Neuronal stem cell (in vitro differentiated cells): Measurements from ENCODE around the gene GOT1.

Source experiments
- DNase-seq: peaks from one replicate; pipeline ENCODE4 v3.0.0-alpha.2; 2013; ENCODE audit warnings: low spot score
- H2AFZ ChIP-seq: one replicate; pipeline ENCODE4 v1.6.1; 2013; ENCODE audit warnings: mild to moderate bottlenecking, low read length, inconsistent platforms
- H2AK5ac ChIP-seq: 2 replicates; pipeline ENCODE4 v1.6.1; 2013; ENCODE audit warnings: low read depth, mild to moderate bottlenecking, inconsistent platforms, low read length, moderate library complexity, mixed read lengths
- H2BK120ac ChIP-seq: 2 replicates; pipeline ENCODE4 v1.6.1; 2013; ENCODE audit warnings: low read depth, mild to moderate bottlenecking, inconsistent platforms, low read length, moderate library complexity, mixed read lengths
- H2BK12ac ChIP-seq: one replicate; pipeline ENCODE4 v1.6.1; 2013; ENCODE audit warnings: low read length, inconsistent platforms
- H2BK15ac ChIP-seq: 2 replicates; pipeline ENCODE4 v1.6.1; 2013; ENCODE audit warnings: mild to moderate bottlenecking, low read length, inconsistent platforms, mixed read lengths
- H2BK5ac ChIP-seq: one replicate; pipeline ENCODE4 v1.6.1; 2013; ENCODE audit warnings: inconsistent platforms, mild to moderate bottlenecking, low read length, moderate library complexity
- H3K14ac ChIP-seq: one replicate; pipeline ENCODE4 v1.6.1; 2013; ENCODE audit warnings: low read length, inconsistent platforms
- H3K18ac ChIP-seq: 2 replicates; pipeline ENCODE4 v1.6.1; 2013; ENCODE audit warnings: low read length, inconsistent platforms
- H3K23ac ChIP-seq: 2 replicates; pipeline ENCODE4 v1.6.1; 2013; ENCODE audit warnings: low read depth, mild to moderate bottlenecking, mixed read lengths, low read length, inconsistent platforms; ENCODE audit not compliant: poor library complexity
- H3K27ac ChIP-seq: replicated peaks from 3 replicates; pipeline ENCODE4 v1.5.1; 2013; ENCODE audit warnings: low read length, inconsistent platforms
- H3K27me3 ChIP-seq, 3 experiments: 2 replicates each; pipeline ENCODE4 v1.6.1; 2013; ENCODE audit warnings: low read length in 3 of 3, mild to moderate bottlenecking in 2 of 3, inconsistent platforms in 1 of 3, low read depth in 1 of 3, mixed read lengths in 1 of 3, moderate library complexity in 1 of 3; ENCODE audit not compliant: control insufficient read depth in 3 of 3, insufficient read depth in 3 of 3
- H3K36me3 ChIP-seq, 2 donors: replicated peaks in 1 of 2; 2 replicates each; pipeline ENCODE4 v1.6.1; 2013; ENCODE audit warnings: low read length in 2 of 2; ENCODE audit not compliant: control insufficient read depth in 2 of 2, insufficient read depth in 2 of 2
- H3K4ac ChIP-seq: 2 replicates; pipeline ENCODE4 v1.6.1; 2013; ENCODE audit warnings: inconsistent platforms, mild to moderate bottlenecking, low read length, moderate library complexity
- H3K4me1 ChIP-seq, 2 donors: 1 replicate in 1 of 2; 2 replicates in 1 of 2; pipeline ENCODE4 v1.6.1; 2013; ENCODE audit warnings: low read length in 2 of 2, low read depth in 1 of 2; ENCODE audit not compliant: control insufficient read depth in 2 of 2, insufficient read depth in 1 of 2
- H3K4me2 ChIP-seq: one replicate; pipeline ENCODE4 v1.6.1; 2013; ENCODE audit warnings: mild to moderate bottlenecking, low read length, inconsistent platforms; ENCODE audit not compliant: insufficient read depth, poor library complexity, severe bottlenecking
- H3K4me3 ChIP-seq, 2 donors: 2 replicates each; pipeline ENCODE4 v1.5.1; 2013; ENCODE audit warnings: low read length in 2 of 2, mild to moderate bottlenecking in 2 of 2, inconsistent platforms in 1 of 2, moderate library complexity in 1 of 2
- H3K79me1 ChIP-seq: one replicate; pipeline ENCODE4 v1.6.1; 2013; ENCODE audit warnings: low read depth, mild to moderate bottlenecking, inconsistent platforms, low read length, moderate library complexity
- H3K9ac ChIP-seq: one replicate; pipeline ENCODE4 v1.6.1; 2013; ENCODE audit warnings: mild to moderate bottlenecking, low read depth, low read length, inconsistent platforms; ENCODE audit not compliant: poor library complexity
- H3K9me3 ChIP-seq, 2 donors: replicated peaks in 1 of 2; 2 replicates each; pipeline versions ENCODE3 to v1.6.1; 2013; ENCODE audit warnings: low read length in 2 of 2, mild to moderate bottlenecking in 2 of 2, inconsistent platforms in 1 of 2, low read depth in 1 of 2, mixed read lengths in 1 of 2, moderate library complexity in 1 of 2; ENCODE audit not compliant: control insufficient read depth in 2 of 2, insufficient read depth in 1 of 2
- H4K8ac ChIP-seq: one replicate; pipeline ENCODE4 v1.6.1; 2013; ENCODE audit warnings: low read depth, mild to moderate bottlenecking, inconsistent platforms, low read length, moderate library complexity
- H4K91ac ChIP-seq: one replicate; pipeline ENCODE4 v1.6.1; 2013; ENCODE audit warnings: low read length, low read depth, mild to moderate bottlenecking, inconsistent platforms; ENCODE audit not compliant: poor library complexity
- WGBS, 2 donors: extraction: QIAGEN DNeasy Blood & Tissue Kit; methylation state at CpG; one replicate each; pipeline ENCODE4 v1.1.7; 2013; ENCODE audit warnings: missing lambda C conversion rate in 2 of 2, mixed read lengths in 1 of 2; ENCODE audit not compliant: insufficient read length in 2 of 2, insufficient replicate concordance in 1 of 2; ENCODE audit errors: extremely low coverage in 2 of 2; 5-methylcytosine and 5-hydroxymethylcytosine counted together

GOT1 gene

DNA sequence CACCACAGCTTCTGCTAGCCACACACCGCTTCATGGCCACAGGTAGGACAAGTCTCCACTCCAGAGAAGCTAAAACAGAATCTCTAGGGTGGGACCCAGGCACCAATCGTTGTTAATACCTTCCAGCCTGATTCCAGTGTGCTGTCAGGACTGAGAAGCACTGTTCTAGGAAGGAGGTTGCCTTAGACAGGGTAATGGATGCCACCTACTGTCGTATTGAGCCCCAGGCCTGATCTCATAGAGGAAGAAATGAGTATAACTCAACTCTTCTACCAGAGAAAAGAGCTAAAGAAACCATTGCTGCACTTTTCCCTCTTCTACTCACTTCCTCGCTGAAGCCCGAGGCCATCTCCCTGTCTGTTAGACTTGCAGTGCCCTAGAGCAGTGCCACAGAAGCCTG is 69.5 kb downstream of the GOT1 start:
- no peak for DNase-seq
- no peak overlapping the region for H2BK5ac ChIP-seq
- no peak overlapping the region for H2AK5ac ChIP-seq
- no peak overlapping the region for H4K8ac ChIP-seq
- no peaks in the 10 kb centered on the region for H3K4me1 ChIP-seq
- no peak overlapping the region for H2AFZ ChIP-seq
- H3K4me2 ChIP-seq = no peak overlapping the region
- no peak overlapping the region for H3K27ac ChIP-seq
- no peak overlapping the region for H2BK12ac ChIP-seq
- no peaks in the 10 kb centered on the region for H3K9me3 ChIP-seq
- no peak overlapping the region for H3K4me3 ChIP-seq
- H3K14ac ChIP-seq = no peak overlapping the region
- no peak overlapping the region for H3K4ac ChIP-seq
- H3K23ac ChIP-seq = no peak overlapping the region
- peaks cover 0 to 1% of the 10 kb centered on the region in 2 donors for H3K36me3 ChIP-seq
- no peaks in the 10 kb centered on the region for H3K79me1 ChIP-seq
- no peak overlapping the region for H3K18ac ChIP-seq
- H2BK15ac ChIP-seq = no peak overlapping the region
- no peak overlapping the region for H2BK120ac ChIP-seq
- peaks cover 0 to 26% (median 0%) of the 10 kb centered on the region in 3 experiments for H3K27me3 ChIP-seq
- no peak overlapping the region for H4K91ac ChIP-seq
- no CpG with 5 or more reads among the region's 5 CpGs for WGBS, 2 donors
- no peak overlapping the region for H3K9ac ChIP-seq

DNA sequence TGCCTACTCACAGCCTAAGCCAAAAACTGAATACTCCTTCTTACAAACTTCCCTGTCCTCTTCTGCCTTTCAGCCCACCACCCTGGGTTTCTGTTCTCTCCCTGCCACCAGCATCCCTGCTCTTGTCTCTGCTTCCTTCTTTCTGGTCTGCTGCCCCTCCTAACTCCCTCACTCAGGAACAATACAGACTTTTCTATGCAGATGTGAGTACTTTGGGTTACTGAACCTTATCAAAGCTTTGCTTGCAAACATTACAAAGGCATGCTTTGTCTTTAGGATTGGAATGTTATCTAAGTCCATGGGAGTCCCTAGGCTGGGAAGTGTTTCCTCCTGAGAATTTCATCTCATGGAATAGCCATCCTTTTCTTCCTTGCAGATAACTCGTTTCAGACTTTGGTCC is 72.3 kb downstream of the GOT1 start:
- no peak overlapping the region for H2AK5ac ChIP-seq
- H3K23ac ChIP-seq = no peak overlapping the region
- H2BK12ac ChIP-seq = no peak overlapping the region
- no peak overlapping the region for H2AFZ ChIP-seq
- no CpG with 5 or more reads among the region's 1 CpG for WGBS, 2 donors
- peaks cover 0 to 31% (median 0%) of the 10 kb centered on the region in 3 experiments for H3K27me3 ChIP-seq
- H4K91ac ChIP-seq = no peak overlapping the region
- H3K79me1 ChIP-seq = no peaks in the 10 kb centered on the region
- H3K4me1 ChIP-seq = no peaks in the 10 kb centered on the region
- no peak for DNase-seq
- no peak overlapping the region for H3K14ac ChIP-seq
- H4K8ac ChIP-seq = no peak overlapping the region
- no peak overlapping the region for H3K27ac ChIP-seq
- H3K36me3 ChIP-seq = peaks cover 0 to 1% of the 10 kb centered on the region in 2 donors
- H2BK120ac ChIP-seq = no peak overlapping the region
- no peak overlapping the region for H3K9ac ChIP-seq
- no peaks in the 10 kb centered on the region for H3K9me3 ChIP-seq
- no peak overlapping the region for H3K4me3 ChIP-seq
- no peak overlapping the region for H2BK15ac ChIP-seq
- no peak overlapping the region for H2BK5ac ChIP-seq
- H3K18ac ChIP-seq = no peak overlapping the region
- H3K4ac ChIP-seq = no peak overlapping the region
- H3K4me2 ChIP-seq = no peak overlapping the region

GRCh38 chr10:99357691-99358090 is 72.7 kb downstream of the GOT1 start:
- Histone ChIP-seq H3K4me2 (no peak overlapping the region), H3K27ac (no peak overlapping the region), H3K27me3 (peaks cover 0 to 30% (median 0%) of the 10 kb centered on the region in 3 experiments), H4K8ac (no peak overlapping the region), H3K14ac (no peak overlapping the region), H3K18ac (no peak overlapping the region), H3K4me1 (no peaks in the 10 kb centered on the region), H4K91ac (no peak overlapping the region), H3K9me3 (no peaks in the 10 kb centered on the region), H3K9ac (no peak overlapping the region), H3K4ac (no peak overlapping the region), H2BK5ac (no peak overlapping the region), H3K23ac (no peak overlapping the region), H3K4me3 (no peak overlapping the region), H2BK15ac (no peak overlapping the region), H3K79me1 (no peaks in the 10 kb centered on the region), H3K36me3 (peaks cover 0 to 1% of the 10 kb centered on the region in 2 donors), H2AK5ac (no peak overlapping the region), H2BK120ac (no peak overlapping the region), H2BK12ac (no peak overlapping the region), H2AFZ (no peak overlapping the region)
- DNase-seq = no peak
- no CpG with 5 or more reads among the region's 3 CpGs for WGBS, 2 donors

- H3K14ac ChIP-seq = no peak overlapping the region
- no peak overlapping the region for H2AK5ac ChIP-seq
- H3K27me3 ChIP-seq = peaks cover 0 to 24% (median 0%) of the 10 kb centered on the region in 3 experiments
- WGBS, 2 donors = no CpG with 5 or more reads among the region's 1 CpG
- no peak overlapping the region for H3K4ac ChIP-seq
- H3K36me3 ChIP-seq = no peaks in the 10 kb centered on the region
- H3K79me1 ChIP-seq = no peaks in the 10 kb centered on the region
- no peak overlapping the region for H3K18ac ChIP-seq
- H4K8ac ChIP-seq = no peak overlapping the region
- no peak overlapping the region for H2BK12ac ChIP-seq
- no peak overlapping the region for H3K23ac ChIP-seq
- no peaks in the 10 kb centered on the region for H3K4me1 ChIP-seq
- H4K91ac ChIP-seq = no peak overlapping the region
- H3K9me3 ChIP-seq = no peaks in the 10 kb centered on the region
- H3K27ac ChIP-seq = no peak overlapping the region
- H3K4me3 ChIP-seq = no peak overlapping the region
- no peak overlapping the region for H3K9ac ChIP-seq
- no peak overlapping the region for H2BK5ac ChIP-seq
- no peak overlapping the region for H2BK120ac ChIP-seq
- H2AFZ ChIP-seq = no peak overlapping the region
- H3K4me2 ChIP-seq = no peak overlapping the region
- DNase-seq = no peak
- H2BK15ac ChIP-seq = no peak overlapping the region
Observed at GRCh38 chr10:99353182-99353581, 77.2 kb downstream of the GOT1 start.
